ENCODE measurements around the gene AMH. TPM values are rescaled to one million over a fixed set of nuclear protein-coding genes. Genes with fewer than 3 reads are reported as not detected.
A peak's percentile ranks its signal among the peaks of the same experiment; 100 is the strongest.

Gene AMH
- total RNA-seq, 4 donors from 2014 or later = 0.33 to 4.2 TPM; not detected in 2

- peak overlapping the region; percentile 16 to 70 (median 60) for H3K27ac ChIP-seq
- H3K9me3 ChIP-seq = no peaks in the 10 kb centered on the region
- intact Hi-C loops (cut with DNase I) = loop anchor here (5.0 kb wide), 1 partner anchor 111 kb away; the partner anchor contains the start of gene DOT1L
- no peak overlapping the region for H3K4me3 ChIP-seq (replicated peaks in 1 of 3)
- H3K27me3 ChIP-seq = no peaks in the 10 kb centered on the region
- no peak for TF ChIP-seq POLR2A (IDR thresholded peaks at IDR 0.05)
- TF ChIP-seq, protein P1, sequence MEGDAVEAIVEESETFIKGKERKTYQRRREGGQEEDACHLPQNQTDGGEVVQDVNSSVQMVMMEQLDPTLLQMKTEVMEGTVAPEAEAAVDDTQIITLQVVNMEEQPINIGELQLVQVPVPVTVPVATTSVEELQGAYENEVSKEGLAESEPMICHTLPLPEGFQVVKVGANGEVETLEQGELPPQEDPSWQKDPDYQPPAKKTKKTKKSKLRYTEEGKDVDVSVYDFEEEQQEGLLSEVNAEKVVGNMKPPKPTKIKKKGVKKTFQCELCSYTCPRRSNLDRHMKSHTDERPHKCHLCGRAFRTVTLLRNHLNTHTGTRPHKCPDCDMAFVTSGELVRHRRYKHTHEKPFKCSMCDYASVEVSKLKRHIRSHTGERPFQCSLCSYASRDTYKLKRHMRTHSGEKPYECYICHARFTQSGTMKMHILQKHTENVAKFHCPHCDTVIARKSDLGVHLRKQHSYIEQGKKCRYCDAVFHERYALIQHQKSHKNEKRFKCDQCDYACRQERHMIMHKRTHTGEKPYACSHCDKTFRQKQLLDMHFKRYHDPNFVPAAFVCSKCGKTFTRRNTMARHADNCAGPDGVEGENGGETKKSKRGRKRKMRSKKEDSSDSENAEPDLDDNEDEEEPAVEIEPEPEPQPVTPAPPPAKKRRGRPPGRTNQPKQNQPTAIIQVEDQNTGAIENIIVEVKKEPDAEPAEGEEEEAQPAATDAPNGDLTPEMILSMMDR (IDR thresholded peaks at IDR 0.05) = peak; percentile 76 to 99 (median 92)
- peaks cover 13 to 24% of the 10 kb centered on the region in 2 donors for H3K36me3 ChIP-seq
- 14 to 20% methylated on average over 14 to 40 of the region's 45 CpGs for WGBS, 2 donors
- DNase-seq = peak; percentile 64 to 69
- peaks cover 12 to 41% of the 10 kb centered on the region in 2 donors for H3K4me1 ChIP-seq
Observed at GRCh38 chr19:2273356-2274184, 24.4 kb downstream of the AMH start.

DNA sequence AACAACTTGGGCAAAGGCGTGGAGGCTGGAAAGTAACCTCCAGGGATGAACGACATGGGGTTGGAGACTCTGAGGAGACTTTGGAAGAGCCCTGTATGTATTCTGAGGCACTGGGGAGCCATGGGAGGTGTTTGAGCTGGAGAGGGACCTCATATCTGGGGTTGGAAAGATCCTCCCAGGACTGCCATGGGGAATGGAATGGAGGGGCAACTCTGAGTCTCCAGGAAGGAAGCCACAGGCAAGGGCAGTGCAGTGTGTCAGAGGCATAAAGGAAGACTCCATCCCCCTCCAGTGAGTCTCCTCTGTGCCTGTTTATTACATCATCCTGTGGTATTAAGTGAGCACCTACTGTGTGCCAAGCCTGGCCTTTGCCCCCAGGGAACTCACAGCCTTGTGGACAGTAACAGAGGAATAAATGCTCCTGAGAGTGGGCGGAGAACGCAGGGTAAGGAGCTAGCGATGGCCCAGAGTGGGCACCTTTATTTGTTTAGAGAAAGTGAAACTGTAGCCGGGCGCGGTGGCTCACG, 25.1 kb downstream of the AMH start:
- intact Hi-C loops (cut with DNase I) = loop anchor here (5.0 kb wide), 1 partner anchor 112 kb away; the partner anchor contains the start of gene DOT1L
- Histone ChIP-seq H3K9me3 (no peaks in the 10 kb centered on the region), H3K27me3 (no peaks in the 10 kb centered on the region), H3K4me3 (replicated peaks in 1 of 3) (no peak overlapping the region), H3K27ac (peak overlapping the region in 2 of 3 donors; percentile 16 to 70), H3K36me3 (peaks cover 13 to 24% of the 10 kb centered on the region in 2 donors), H3K4me1 (peaks cover 11 to 41% of the 10 kb centered on the region in 2 donors)
- no peak for DNase-seq
- TF ChIP-seq POLR2A (IDR thresholded peaks at IDR 0.05) = no peak
- 87 to 90% methylated on average over 9 of the region's 9 CpGs for WGBS, 2 donors

DNA sequence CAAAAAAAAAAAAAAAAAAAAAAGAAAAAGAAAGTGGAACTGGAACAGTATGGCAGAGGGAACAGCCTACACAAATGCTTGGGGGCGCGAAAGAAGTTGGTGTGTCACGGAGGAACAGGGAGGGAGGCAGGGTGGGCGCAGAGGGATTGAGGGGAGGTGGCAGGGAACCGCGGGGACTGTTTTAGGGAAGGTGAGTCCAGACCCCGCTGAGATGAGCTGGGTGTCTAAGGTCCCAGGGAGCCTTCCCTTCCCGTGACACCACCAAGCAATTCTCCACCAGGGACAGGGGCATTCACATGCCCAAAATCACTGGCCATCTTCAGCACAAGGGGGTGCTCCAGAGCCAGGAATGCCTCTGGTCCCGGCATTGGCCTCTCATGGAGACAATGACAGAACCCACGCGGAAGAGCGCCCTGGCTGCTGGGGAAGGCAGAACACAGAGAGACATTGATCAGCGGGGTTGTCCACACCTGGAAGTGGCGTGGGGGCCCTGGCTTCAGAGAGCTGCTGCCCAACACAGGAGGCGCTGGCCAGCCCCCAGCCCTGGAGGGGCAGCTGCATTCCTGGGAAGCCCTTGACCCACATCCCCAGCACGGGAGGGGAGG, 25.9 kb downstream of the AMH start:
- peak overlapping the region in 1 of 3 donors; percentile 23 for H3K27ac ChIP-seq
- intact Hi-C loops (cut with DNase I) = loop anchor here (5.0 kb wide), 1 partner anchor 113 kb away; the partner anchor contains the start of gene DOT1L
- no peaks in the 10 kb centered on the region for H3K9me3 ChIP-seq
- H3K4me1 ChIP-seq = peaks cover 11 to 41% of the 10 kb centered on the region in 2 donors
- peaks cover 13 to 20% of the 10 kb centered on the region in 2 donors for H3K36me3 ChIP-seq
- 58 to 61% methylated on average over 12 to 15 of the region's 16 CpGs for WGBS, 2 donors
- no peak for TF ChIP-seq POLR2A (IDR thresholded peaks at IDR 0.05)
- TF ChIP-seq, protein P1 (IDR thresholded peaks at IDR 0.05) = peak in 4 of 6 experiments; percentile 42 to 55 (median 46)
- peak; percentile 65 to 69 for DNase-seq
- H3K4me3 ChIP-seq (replicated peaks in 1 of 3) = no peak overlapping the region
- no peaks in the 10 kb centered on the region for H3K27me3 ChIP-seq

GRCh38 chr19:2275588-2276428, 26.7 kb downstream of the AMH start:
- intact Hi-C loops (cut with DNase I) = no loop called here
- Histone ChIP-seq H3K4me1 (peaks cover 11 to 41% of the 10 kb centered on the region in 2 donors), H3K36me3 (peaks cover 13 to 20% of the 10 kb centered on the region in 2 donors), H3K27ac (peak overlapping the region in 1 of 3 donors; percentile 23), H3K9me3 (no peaks in the 10 kb centered on the region), H3K27me3 (no peaks in the 10 kb centered on the region), H3K4me3 (replicated peaks in 1 of 3) (no peak overlapping the region)
- TF ChIP-seq POLR2A (IDR thresholded peaks at IDR 0.05) = no peak
- TF ChIP-seq, protein P1 (IDR thresholded peaks at IDR 0.05) = no peak
- WGBS, 2 donors = 77 to 93% methylated on average over 11 to 17 of the region's 74 CpGs
- peak in 1 of 2 donors; percentile 17 for DNase-seq

All from thyroid gland (tissue), 4 donors.